K562 (cell line): ENCODE data around the gene RARRES2. TPM values are rescaled to one million over a fixed set of nuclear protein-coding genes. Genes with fewer than 3 reads are reported as not detected.

Experiments
- ATAC-seq: fragments of 200-7000 bp; cut with Tn5 transposase; 3 replicates; pipeline ENCODE4 v1.9.1; 2020; ENCODE audit warnings: moderate library complexity
- BruUV-seq: library from RNA; stranded (reverse); fragments of 400-500 nt; replicated peaks from 2 replicates; lab custom pipeline; 2021; lab: Mats Ljungman, UMichigan
- CTCF ChIA-PET: fragments of 300-600 bp; formaldehyde crosslinking; extraction: SDS; loops from one replicate; lab custom pipeline; 2021; ENCODE audit warnings: low intra/inter-chr PET ratio; lab: Yijun Ruan, JAX
- POLR2A ChIA-PET: fragments of 300-600, 350-650 bp; sonication (Branson Sonifier 250); formaldehyde crosslinking; extraction: SDS; loops from one replicate; lab custom pipeline; 2021; ENCODE audit warnings: antibody characterized with exemption, inconsistent platforms; lab: Yijun Ruan, JAX
- DNase-seq, 4 experiments: peaks; one replicate each; pipeline versions ENCODE4 v3.0.0 to v3.0.0-alpha.2; 2011 to 2018; ENCODE audit warnings: low spot score in 3 of 4, mixed read lengths in 3 of 4; ENCODE audit errors: extremely low read depth in 1 of 4
- FAIRE-seq: peaks from 2 replicates; lab custom pipeline; 2011; peaks lifted over from hg19 to GRCh38; lab: Jason Lieb, UNC
- H2AFZ ChIP-seq: 2 replicates; pipeline ENCODE4 v1.6.0; 2011; ENCODE audit warnings: low read depth, low read length, control low read depth, inconsistent platforms
- H3K27ac ChIP-seq: fragments of 200-600 bp; 3 replicates; pipeline ENCODE4 v1.8.0; 2011; ENCODE audit warnings: low read depth, mild to moderate bottlenecking, control low read depth, inconsistent platforms, low read length, moderate library complexity, mixed read lengths; ENCODE audit errors: extremely low read depth
- H3K27me3 ChIP-seq, 2 experiments: fragments of 300-600 bp in 1 of 2; 2 replicates in 1 of 2; 3 replicates in 1 of 2; pipeline versions ENCODE4 v1.6.0 to v1.8.0; 2011; ENCODE audit warnings: inconsistent platforms in 2 of 2, low read length in 2 of 2, mild to moderate bottlenecking in 1 of 2, mixed read lengths in 1 of 2, moderate library complexity in 1 of 2; ENCODE audit not compliant: control insufficient read depth in 2 of 2, insufficient read depth in 2 of 2
- H3K36me3 ChIP-seq: fragments of 300-600 bp; 3 replicates; pipeline ENCODE4 v1.8.0; 2011; ENCODE audit warnings: mild to moderate bottlenecking, low read length, inconsistent platforms; ENCODE audit not compliant: control insufficient read depth, insufficient read depth
- H3K4me1 ChIP-seq, 2 experiments: fragments of 200-600 bp in 1 of 2; replicated peaks in 1 of 2; 2 replicates in 1 of 2; 3 replicates in 1 of 2; pipeline versions ENCODE4 v1.5.1 to v1.8.0; 2011; ENCODE audit warnings: inconsistent platforms in 2 of 2, low read length in 2 of 2, mild to moderate bottlenecking in 1 of 2, mixed read lengths in 1 of 2, moderate library complexity in 1 of 2; ENCODE audit not compliant: control insufficient read depth in 2 of 2, insufficient read depth in 2 of 2
- H3K4me2 ChIP-seq: 2 replicates; pipeline ENCODE4 v1.6.1; 2011; ENCODE audit warnings: low read length, control low read depth, inconsistent platforms, mixed read lengths; ENCODE audit not compliant: insufficient read depth
- H3K4me3 ChIP-seq: fragments of 200-600 bp; sonication (generic), shearing (Covaris generic); 2 replicates; pipeline ENCODE4 v1.5.1; 2016; ENCODE audit warnings: control low read depth, inconsistent platforms
- H3K79me2 ChIP-seq: fragments of 200-600 bp; 3 replicates; pipeline ENCODE4 v1.8.0; 2011; ENCODE audit warnings: low read length, inconsistent platforms; ENCODE audit not compliant: control insufficient read depth, insufficient read depth
- H3K9ac ChIP-seq, 2 experiments: 2 replicates each; pipeline versions ENCODE4 v1.6.0 to v1.6.1; 2011; ENCODE audit warnings: low read depth in 2 of 2, low read length in 2 of 2, control low read depth in 1 of 2, inconsistent platforms in 1 of 2, mild to moderate bottlenecking in 1 of 2, mixed read lengths in 1 of 2; ENCODE audit not compliant: insufficient read depth in 1 of 2
- H3K9me1 ChIP-seq: one replicate; pipeline ENCODE4 v1.6.0; 2011; ENCODE audit warnings: inconsistent platforms, mild to moderate bottlenecking, low read length, moderate library complexity; ENCODE audit not compliant: control insufficient read depth, insufficient read depth
- H3K9me3 ChIP-seq: replicated peaks from 2 replicates; pipeline ENCODE4 v1.5.1; 2011; ENCODE audit warnings: low read depth, low read length, inconsistent platforms; ENCODE audit not compliant: control insufficient read depth, insufficient read depth
- H4K20me1 ChIP-seq: replicated peaks from 2 replicates; pipeline ENCODE4 v1.6.1; 2011; ENCODE audit warnings: low read length, inconsistent platforms, mixed read lengths; ENCODE audit not compliant: control insufficient read depth, insufficient read depth
- ADNP ChIP-seq: fragments of 200-800 bp; sonication (Bioruptor generic); IDR thresholded peaks from 2 replicates; pipeline ENCODE4 v1.6.1; 2016; ENCODE audit warnings: missing genetic modification characterization, missing compliant biosample characterization
- CEBPB ChIP-seq: fragments of 450-650 bp; IDR thresholded peaks from 2 replicates; pipeline ENCODE4 v1.6.1; 2016; ENCODE audit warnings: missing genetic modification characterization, missing compliant biosample characterization
- E2F3 ChIP-seq: fragments of 250-450 bp; sonication (Bioruptor Pico); IDR thresholded peaks from 2 replicates; pipeline ENCODE4 v1.4.0; 2020; ENCODE audit warnings: mild to moderate bottlenecking
- ETV5 ChIP-seq: sonication (generic); formaldehyde crosslinking; IDR thresholded peaks from 2 replicates; pipeline ENCODE4 v1.4.0; 2020; ENCODE audit warnings: low read depth, mild to moderate bottlenecking, missing genetic modification reagents
- FOXA3 ChIP-seq, 2 experiments: fragments of 450-650 bp in 1 of 2; sonication (generic) in 1 of 2; formaldehyde crosslinking; IDR thresholded peaks in 1 of 2; conservative IDR thresholded peaks in 1 of 2; 2 replicates each; pipeline versions ENCODE4 v1.4.0 to v1.8.0; 2020 to 2022; ENCODE audit warnings: mild to moderate bottlenecking in 2 of 2, missing genetic modification reagents in 1 of 2
- HDAC6 ChIP-seq: IDR thresholded peaks from 2 replicates; pipeline ENCODE4 v1.6.1; 2012; ENCODE audit warnings: low read depth, mild to moderate bottlenecking, control low read depth, inconsistent platforms, low read length, moderate library complexity
- KDM1A ChIP-seq, 2 experiments: fragments of 450-650 bp; IDR thresholded peaks; 2 replicates each; pipeline ENCODE4 v1.6.1; 2016; ENCODE audit warnings: mild to moderate bottlenecking in 2 of 2
- POLR2B ChIP-seq: fragments of 450-650 bp; IDR thresholded peaks from 2 replicates; pipeline ENCODE4 v1.6.1; 2018; ENCODE audit warnings: low read depth; ENCODE audit not compliant: partially characterized antibody
- POLR3A ChIP-seq: IDR thresholded peaks from 2 replicates; pipeline ENCODE4 v1.6.1; 2011; ENCODE audit warnings: borderline replicate concordance, mild to moderate bottlenecking, moderate library complexity; ENCODE audit not compliant: insufficient read length, insufficient read depth; ENCODE audit errors: extremely low read depth
- RAD51 ChIP-seq: fragments of 450-650 bp; IDR thresholded peaks from 2 replicates; pipeline ENCODE4 v1.7.1; 2016; ENCODE audit warnings: low read depth, mild to moderate bottlenecking, borderline replicate concordance
- SAFB ChIP-seq: fragments of 200-400 bp; formaldehyde crosslinking; IDR thresholded peaks from 2 replicates; pipeline ENCODE4 v1.6.1; 2017; ENCODE audit warnings: low read depth, low read length, borderline replicate concordance
- SMAD4 ChIP-seq: fragments of 250-450 bp; sonication (Bioruptor Pico); conservative IDR thresholded peaks from 2 replicates; pipeline ENCODE4 v1.8.0; 2021; ENCODE audit warnings: inconsistent platforms, mild to moderate bottlenecking, moderate library complexity
- SREBF2 ChIP-seq: sonication (generic); formaldehyde crosslinking; IDR thresholded peaks from 2 replicates; pipeline ENCODE4 v1.4.0; 2020; ENCODE audit warnings: mild to moderate bottlenecking, missing genetic modification reagents
- TEAD4 ChIP-seq, 2 experiments: sonication (generic) in 1 of 2; formaldehyde crosslinking in 1 of 2; IDR thresholded peaks; 2 replicates each; pipeline versions ENCODE4 v1.6.1 to v1.8.0; 2012 to 2022; ENCODE audit warnings: borderline replicate concordance in 1 of 2, inconsistent platforms in 1 of 2, low read length in 1 of 2, mild to moderate bottlenecking in 1 of 2, missing genetic modification reagents in 1 of 2
- WHSC1 ChIP-seq: IDR thresholded peaks from one replicate; pipeline ENCODE4 v1.6.1; 2012; ENCODE audit warnings: low read length, control low read depth, inconsistent platforms
- ZNF41 ChIP-seq: fragments of 250-450 bp; sonication (Bioruptor Pico); conservative IDR thresholded peaks from 2 replicates; pipeline ENCODE4 v1.4.0; 2020; ENCODE audit warnings: mild to moderate bottlenecking
- WGBS: fragments of 100-300 bp; shearing (Covaris generic); methylation state at CpG from one replicate; pipeline ENCODE4 v1.1.6; 2016; ENCODE audit warnings: low coverage, mixed read lengths; ENCODE audit not compliant: insufficient coverage; ENCODE audit errors: missing lambda C conversion rate; 5-methylcytosine and 5-hydroxymethylcytosine counted together
- in situ Hi-C: fragments of 300-500 bp; cut with MboI; formaldehyde crosslinking; loops from 4 replicates; pipeline ENCODE4 v1.15.0; 2018; ENCODE audit warnings: inconsistent platforms, mixed read lengths
- intact Hi-C: fragments of 100-400 bp; cut with micrococcal nuclease; formaldehyde crosslinking; loops from 2 replicates; pipeline ENCODE4 v1.14.2; 2022
- polyA plus RNA-seq, 8 experiments: library from polyadenylated mRNA; depleted of rRNA in 4 of 8; stranded (reverse) in 5 of 8; unstranded in 3 of 8; fragments of >200 nt; fragmentation: Nextera tagmentation in 2 of 8; fragmentation: Illumina TruSeq in 1 of 8; extraction: Ambion mirVana in 2 of 8; extraction: Trizol in 1 of 8; gene quantifications; 2 replicates each; pipeline versions ENCODE4 v1.2.1 to v1.2.3, GENCODE V29; 2011 to 2014; ENCODE audit warnings: inconsistent platforms in 1 of 8, missing spikeins in 1 of 8
- total RNA-seq, 7 experiments: library from RNA; depleted of rRNA in 6 of 7; stranded (reverse); fragments of >200 nt in 6 of 7; fragmentation: Illumina TruSeq in 2 of 7; extraction: Trizol in 2 of 7; gene quantifications; 2 replicates each; pipeline versions ENCODE4 v1.2.1 to v1.2.3, GENCODE V29; 2011 to 2021; ENCODE audit warnings: low replicate concordance in 1 of 7
- TF ChIP-seq, protein P1 (sequence below): fragments of 450-650 bp; formaldehyde crosslinking; IDR thresholded peaks from 2 replicates; pipeline ENCODE4 v1.4.0; 2020; ENCODE audit warnings: mild to moderate bottlenecking
- TF ChIP-seq, protein P2 (sequence below), 2 experiments: fragments of 450-650 bp in 1 of 2; IDR thresholded peaks; 2 replicates each; pipeline ENCODE4 v1.6.1; 2011 to 2017; ENCODE audit warnings: low read depth in 2 of 2, antibody characterized with exemption in 1 of 2, borderline replicate concordance in 1 of 2, low read length in 1 of 2, mild to moderate bottlenecking in 1 of 2, mixed read lengths in 1 of 2; ENCODE audit not compliant: control insufficient read depth in 1 of 2

Gene RARRES2
- total and polyA plus RNA-seq, 9 of the 15 experiments (the other 6 are each of a cell fraction or from before 2014, with no cell fraction given) = 0.11 to 1.7 (median 0.23) TPM; not detected in 6

DNA sequence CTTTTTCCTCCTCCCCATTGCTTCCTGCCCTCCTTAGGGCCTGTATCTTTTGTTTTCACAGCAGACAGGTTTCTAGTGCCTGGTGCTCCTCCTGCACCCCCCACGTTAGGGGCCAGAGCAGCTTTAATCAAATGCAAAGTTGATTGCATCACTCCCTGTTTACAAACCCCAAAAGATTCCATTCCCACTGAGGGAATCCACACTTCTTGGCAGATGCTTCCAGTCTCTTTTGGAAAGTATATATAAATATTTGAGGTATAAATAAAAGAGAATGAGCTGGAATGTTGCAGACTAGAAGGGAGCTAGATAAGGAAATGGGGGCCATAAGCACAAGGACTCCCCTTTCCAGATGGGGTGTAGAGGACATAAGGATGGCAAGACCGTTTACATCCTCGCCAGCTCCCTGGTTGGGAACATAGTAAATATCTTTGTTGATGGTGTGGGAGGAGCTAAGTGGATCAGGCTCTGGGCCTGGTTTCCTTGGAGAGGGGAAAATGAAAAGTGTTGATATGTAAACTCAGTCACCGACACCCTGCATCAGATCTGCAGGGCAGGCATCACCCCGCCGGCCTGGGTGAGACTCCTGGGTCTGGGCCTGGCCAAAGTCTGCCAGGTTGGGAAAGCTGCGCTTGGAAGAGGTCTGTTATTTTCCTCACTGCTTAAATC is 6.2 kb downstream of the RARRES2 start:
- H3K9me1 ChIP-seq = peaks cover 6% of the 10 kb centered on the region
- no peaks in the 10 kb centered on the region for H3K9me3 ChIP-seq
- no peak overlapping the region for H3K9ac ChIP-seq
- BruUV-seq = no TSS peak
- H3K4me1 ChIP-seq = peaks cover 0 to 26% of the 10 kb centered on the region in 2 experiments; a peak in 3 of 5 replicates
- H3K79me2 ChIP-seq = no peaks in the 10 kb centered on the region
- POLR2A ChIA-PET = interaction anchor here (0.7 to 2.0 kb wide), 8 partner anchors 8 to 473 kb away, joined by 3 to 13 read pairs (median 4); partner anchors contain the start of gene ACTR3C
- H3K4me2 ChIP-seq = no peak overlapping the region
- H3K4me3 ChIP-seq = no peak overlapping the region
- CTCF ChIA-PET = no interaction called here
- peaks cover 58% of the 10 kb centered on the region; the same call in 2 of the 3 replicates for H3K36me3 ChIP-seq
- in situ Hi-C loops = no loop called here
- 72% methylated on average over 7 of the region's 7 CpGs for WGBS
- no peak overlapping the region for H2AFZ ChIP-seq
- H3K27me3 ChIP-seq = no peaks in the 10 kb centered on the region
- peaks cover 5% of the 10 kb centered on the region; the same call in 1 of the 2 replicates for H4K20me1 ChIP-seq
- DNase-seq (peak in 2 of 4 experiments; percentile 13 to 14), FAIRE-seq (no peak), ATAC-seq (no peak)
- H3K27ac ChIP-seq = no peak overlapping the region
- intact Hi-C loops = no loop called here
- peak; percentile 74 for TF ChIP-seq CEBPB
- no peak for TF ChIP-seq TEAD4 (IDR thresholded peaks at IDR 0.05; ENCODE audit: low read length)
- no peak for TF ChIP-seq TEAD4 (CRISPR knock-in tag; IDR thresholded peaks at IDR 0.05; ENCODE audit: borderline replicate concordance)
- no peak for TF ChIP-seq ADNP
- no peak for TF ChIP-seq POLR2B
- no peak for TF ChIP-seq SMAD4 (CRISPR knock-in tag)
- 0 out of 2 replicates have a peak, but pooled peaks have one; percentile 10 for TF ChIP-seq HDAC6
- TF ChIP-seq SAFB = no peak
- no peak for TF ChIP-seq E2F3 (CRISPR knock-in tag)
- no peak for TF ChIP-seq ZNF41 (CRISPR knock-in tag)
- no peak for TF ChIP-seq ETV5
- TF ChIP-seq, protein P1, sequence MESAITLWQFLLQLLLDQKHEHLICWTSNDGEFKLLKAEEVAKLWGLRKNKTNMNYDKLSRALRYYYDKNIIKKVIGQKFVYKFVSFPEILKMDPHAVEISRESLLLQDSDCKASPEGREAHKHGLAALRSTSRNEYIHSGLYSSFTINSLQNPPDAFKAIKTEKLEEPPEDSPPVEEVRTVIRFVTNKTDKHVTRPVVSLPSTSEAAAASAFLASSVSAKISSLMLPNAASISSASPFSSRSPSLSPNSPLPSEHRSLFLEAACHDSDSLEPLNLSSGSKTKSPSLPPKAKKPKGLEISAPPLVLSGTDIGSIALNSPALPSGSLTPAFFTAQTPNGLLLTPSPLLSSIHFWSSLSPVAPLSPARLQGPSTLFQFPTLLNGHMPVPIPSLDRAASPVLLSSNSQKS (CRISPR knock-in tag) = no peak
- no peak for TF ChIP-seq RAD51
- TF ChIP-seq, protein P2, sequence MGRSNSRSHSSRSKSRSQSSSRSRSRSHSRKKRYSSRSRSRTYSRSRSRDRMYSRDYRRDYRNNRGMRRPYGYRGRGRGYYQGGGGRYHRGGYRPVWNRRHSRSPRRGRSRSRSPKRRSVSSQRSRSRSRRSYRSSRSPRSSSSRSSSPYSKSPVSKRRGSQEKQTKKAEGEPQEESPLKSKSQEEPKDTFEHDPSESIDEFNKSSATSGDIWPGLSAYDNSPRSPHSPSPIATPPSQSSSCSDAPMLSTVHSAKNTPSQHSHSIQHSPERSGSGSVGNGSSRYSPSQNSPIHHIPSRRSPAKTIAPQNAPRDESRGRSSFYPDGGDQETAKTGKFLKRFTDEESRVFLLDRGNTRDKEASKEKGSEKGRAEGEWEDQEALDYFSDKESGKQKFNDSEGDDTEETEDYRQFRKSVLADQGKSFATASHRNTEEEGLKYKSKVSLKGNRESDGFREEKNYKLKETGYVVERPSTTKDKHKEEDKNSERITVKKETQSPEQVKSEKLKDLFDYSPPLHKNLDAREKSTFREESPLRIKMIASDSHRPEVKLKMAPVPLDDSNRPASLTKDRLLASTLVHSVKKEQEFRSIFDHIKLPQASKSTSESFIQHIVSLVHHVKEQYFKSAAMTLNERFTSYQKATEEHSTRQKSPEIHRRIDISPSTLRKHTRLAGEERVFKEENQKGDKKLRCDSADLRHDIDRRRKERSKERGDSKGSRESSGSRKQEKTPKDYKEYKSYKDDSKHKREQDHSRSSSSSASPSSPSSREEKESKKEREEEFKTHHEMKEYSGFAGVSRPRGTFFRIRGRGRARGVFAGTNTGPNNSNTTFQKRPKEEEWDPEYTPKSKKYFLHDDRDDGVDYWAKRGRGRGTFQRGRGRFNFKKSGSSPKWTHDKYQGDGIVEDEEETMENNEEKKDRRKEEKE (IDR thresholded peaks at IDR 0.05; ENCODE audit: borderline replicate concordance in 1 of 2, control insufficient read depth in 1 of 2, low read depth in 2 of 2, low read length in 1 of 2) = no peak
- no peak for TF ChIP-seq POLR3A
- no peak for TF ChIP-seq KDM1A (IDR thresholded peaks at IDR 0.05)
- no peak for TF ChIP-seq FOXA3 (CRISPR knock-in tag; conservative IDR thresholded peaks at IDR 0.05 in 1 of 2, IDR thresholded peaks at IDR 0.05 in 1 of 2)
- no peak for TF ChIP-seq SREBF2 (CRISPR knock-in tag)
- TF ChIP-seq WHSC1 = peak; percentile 43
